Upper lobe of left lung (tissue), 4 donors: ENCODE results near the gene THBS3.

Experiments used
- CTCF ChIP-seq, 6 experiments: fragments of 450-650 bp in 4 of 6; fragments of 200-600 bp in 2 of 6; sonication (generic) in 2 of 6; IDR thresholded peaks; one replicate each; pipeline ENCODE4 v1.5.1; 2016 to 2019; ENCODE audit warnings: antibody characterized with exemption in 6 of 6
- EP300 ChIP-seq, 4 donors: sonication (generic); formaldehyde crosslinking; IDR thresholded peaks; one replicate each; pipeline ENCODE4 v1.5.1; 2017; ENCODE audit warnings: antibody characterized with exemption in 4 of 4, control low read depth in 2 of 4
- POLR2A ChIP-seq, 4 donors: fragments of 450-650 bp; IDR thresholded peaks; one replicate each; pipeline ENCODE4 v1.5.1; 2016 to 2017; ENCODE audit warnings: antibody characterized with exemption in 4 of 4, mild to moderate bottlenecking in 2 of 4

GRCh38 chr1:155186794-155187455 is 20.8 kb downstream of the THBS3 start:
- TF ChIP-seq EP300 (IDR thresholded peaks at IDR 0.05), result no peak
- TF ChIP-seq CTCF (IDR thresholded peaks at IDR 0.05), result peak in 1 of 6 experiments; percentile 22
- TF ChIP-seq POLR2A (IDR thresholded peaks at IDR 0.05), result no peak
